HepG2 (cell line): ENCODE measurements around the gene CD46. TPM values are rescaled to one million over a fixed set of nuclear protein-coding genes. Genes with fewer than 3 reads are reported as not detected.
A peak's percentile ranks its signal among the peaks of the same experiment; 100 is the strongest.

Experiments used
- CTCF ChIP-seq: sonication (generic); formaldehyde crosslinking; IDR thresholded peaks from 2 replicates; pipeline ENCODE4 v1.5.0; 2020; ENCODE audit warnings: mild to moderate bottlenecking, missing genetic modification reagents, moderate library complexity
- ERF ChIP-seq: IDR thresholded peaks from 2 replicates; pipeline ENCODE4 v1.6.1; 2018; ENCODE audit warnings: missing biosample characterization, missing genetic modification reagents
- FOXP4 ChIP-seq: sonication (generic); formaldehyde crosslinking; IDR thresholded peaks from 2 replicates; pipeline ENCODE4 v1.4.0; 2020; ENCODE audit warnings: missing genetic modification reagents
- HMG20A ChIP-seq: IDR thresholded peaks from 2 replicates; pipeline ENCODE4 v1.6.1; 2016; ENCODE audit warnings: borderline replicate concordance
- REST ChIP-seq, 2 experiments: IDR thresholded peaks; 2 replicates each; pipeline ENCODE4 v1.6.1; 2011 to 2012; ENCODE audit warnings: low read length in 2 of 2, borderline replicate concordance in 1 of 2, low read depth in 1 of 2, mild to moderate bottlenecking in 1 of 2, moderate library complexity in 1 of 2
- TBX2 ChIP-seq: sonication (generic); formaldehyde crosslinking; IDR thresholded peaks from 2 replicates; pipeline ENCODE4 v1.5.0; 2020; ENCODE audit warnings: missing genetic modification reagents, mild to moderate bottlenecking, borderline replicate concordance
- ZBED4 ChIP-seq: sonication (generic); formaldehyde crosslinking; IDR thresholded peaks from 2 replicates; pipeline ENCODE4 v1.4.0; 2020; ENCODE audit warnings: missing genetic modification reagents, borderline replicate concordance
- ZBTB2 ChIP-seq: sonication (generic); formaldehyde crosslinking; IDR thresholded peaks from 2 replicates; pipeline ENCODE4 v1.8.0; 2022; ENCODE audit warnings: low read depth, missing genetic modification reagents
- ZFX ChIP-seq: sonication (generic); formaldehyde crosslinking; IDR thresholded peaks from 2 replicates; pipeline ENCODE4 v1.4.0; 2020; ENCODE audit warnings: mild to moderate bottlenecking, low read depth, missing genetic modification reagents, moderate library complexity
- ZNF562 ChIP-seq: sonication (generic); formaldehyde crosslinking; IDR thresholded peaks from 2 replicates; pipeline ENCODE4 v1.8.0; 2022; ENCODE audit warnings: missing genetic modification reagents, borderline replicate concordance
- ZNF704 ChIP-seq: sonication (generic); formaldehyde crosslinking; IDR thresholded peaks from 2 replicates; pipeline ENCODE4 v1.8.1; 2023; ENCODE audit warnings: mild to moderate bottlenecking, inconsistent platforms, moderate library complexity, missing genetic modification reagents, borderline replicate concordance
- ZNF777 ChIP-seq: sonication (generic); formaldehyde crosslinking; IDR thresholded peaks from 2 replicates; pipeline ENCODE4 v1.4.0; 2020; ENCODE audit warnings: missing genetic modification reagents
- polyA plus RNA-seq, 8 experiments: library from polyadenylated mRNA; depleted of rRNA in 3 of 8; stranded (reverse) in 7 of 8; unstranded in 1 of 8; fragments of >200 nt; fragmentation: Illumina TruSeq in 4 of 8; extraction: Trizol in 4 of 8; gene quantifications; 2 replicates each; pipeline versions ENCODE4 v1.2.1 to v1.2.3, GENCODE V29; 2011 to 2016; ENCODE audit warnings: low read depth in 4 of 8, missing spikeins in 1 of 8, mixed read lengths in 1 of 8; ENCODE audit not compliant: insufficient read depth in 1 of 8
- total RNA-seq, 5 experiments: library from RNA; depleted of rRNA; stranded (reverse); fragments of >200 nt; fragmentation: Illumina TruSeq; extraction: Trizol; gene quantifications; 2 replicates each; pipeline ENCODE4 v1.2.3, GENCODE V29; 2016; ENCODE audit warnings: low read depth in 1 of 5

CD46 gene
- total and polyA plus RNA-seq, 2 of the 13 experiments (the other 11 are each of a cell fraction or from before 2014, with no cell fraction given), result 130 to 277 TPM

GRCh38 chr1:207826557-207827487, 75.0 kb downstream of the CD46 start (continued):
- TF ChIP-seq ZBTB2 (CRISPR knock-in tag), result no peak
- TF ChIP-seq CTCF (CRISPR knock-in tag), result no peak
- TF ChIP-seq FOXP4 (CRISPR knock-in tag), result peak; percentile 69
- TF ChIP-seq ZFX (CRISPR knock-in tag), result peak; percentile 51; the same call in 1 of the 2 replicates
- no peak for TF ChIP-seq ZNF704 (CRISPR knock-in tag)
- no peak for TF ChIP-seq ZNF562 (CRISPR knock-in tag)
- TF ChIP-seq HMG20A (CRISPR knock-in tag), result 0 out of 2 replicates have a peak, but pooled peaks have one; percentile 17
- no peak for TF ChIP-seq ERF (CRISPR knock-in tag)
- peak; percentile 36; the same call in 1 of the 2 replicates for TF ChIP-seq TBX2
- TF ChIP-seq REST (IDR thresholded peaks at IDR 0.05; ENCODE audit: borderline replicate concordance in 1 of 2, low read depth in 1 of 2, low read length in 2 of 2), result no peak
- TF ChIP-seq ZBED4 (CRISPR knock-in tag), result no peak
- TF ChIP-seq ZNF777, result peak; percentile 88
